Vagina (tissue), 2 donors: ENCODE measurements around the gene ACTA2. TPM values are rescaled to one million over a fixed set of nuclear protein-coding genes. Genes with fewer than 3 reads are reported as not detected.
A peak's percentile ranks its signal among the peaks of the same experiment; 100 is the strongest.

ENCODE experiments used
- DNase-seq, 2 donors: peaks; one replicate each; pipeline ENCODE4 v3.0.0-alpha.2; 2017; ENCODE audit errors: extremely low spot score in 2 of 2
- H3K27ac ChIP-seq: fragments of 200-600 bp; sonication (generic); one replicate; pipeline ENCODE4 v1.5.1; 2019
- H3K27me3 ChIP-seq: fragments of 200-600 bp; sonication (generic); one replicate; pipeline ENCODE4 v1.5.1; 2019
- H3K36me3 ChIP-seq, 2 donors: fragments of 200-600 bp; sonication (generic); one replicate each; pipeline ENCODE4 v1.5.1; 2017 to 2019
- H3K4me1 ChIP-seq: fragments of 200-600 bp; sonication (generic); one replicate; pipeline ENCODE4 v1.5.1; 2019
- H3K4me3 ChIP-seq, 2 donors: fragments of 200-600 bp; sonication (generic); 1 replicate in 1 of 2; 2 replicates in 1 of 2; pipeline ENCODE4 v1.5.1; 2016 to 2019
- H3K9me3 ChIP-seq: fragments of 200-600 bp; sonication (generic); one replicate; pipeline ENCODE4 v1.5.1; 2019
- POLR2A ChIP-seq, 2 donors: fragments of 450-650 bp; IDR thresholded peaks; one replicate each; pipeline ENCODE4 v1.6.1; 2017; ENCODE audit warnings: antibody characterized with exemption in 2 of 2, mild to moderate bottlenecking in 2 of 2, moderate library complexity in 2 of 2
- POLR2AphosphoS5 ChIP-seq, 2 donors: sonication (generic); formaldehyde crosslinking; IDR thresholded peaks; one replicate each; pipeline ENCODE4 v1.9.0; 2017; ENCODE audit warnings: antibody characterized with exemption in 2 of 2, mild to moderate bottlenecking in 2 of 2, low read depth in 1 of 2; ENCODE audit not compliant: insufficient read depth in 1 of 2
- intact Hi-C: fragments of 100-400 bp; cut with DNase I; formaldehyde crosslinking; loops from one replicate; pipeline ENCODE4 v1.15.1; 2023
- total RNA-seq: library from RNA; depleted of rRNA; stranded (reverse); fragments of >200 nt; gene quantifications from one replicate; pipeline ENCODE4 v1.2.3, GENCODE V29; 2016
- TF ChIP-seq, protein P1 (sequence below), 3 experiments: fragments of 450-650 bp in 2 of 3; fragments of 200-600 bp in 1 of 3; sonication (generic) in 1 of 3; IDR thresholded peaks; one replicate each; pipeline ENCODE4 v1.5.1; 2017 to 2019; ENCODE audit warnings: antibody characterized with exemption in 3 of 3, mild to moderate bottlenecking in 2 of 3, moderate library complexity in 2 of 3

The ACTA2 gene
- total RNA-seq, 1 donor from 2014 or later: 1,162 TPM

DNA sequence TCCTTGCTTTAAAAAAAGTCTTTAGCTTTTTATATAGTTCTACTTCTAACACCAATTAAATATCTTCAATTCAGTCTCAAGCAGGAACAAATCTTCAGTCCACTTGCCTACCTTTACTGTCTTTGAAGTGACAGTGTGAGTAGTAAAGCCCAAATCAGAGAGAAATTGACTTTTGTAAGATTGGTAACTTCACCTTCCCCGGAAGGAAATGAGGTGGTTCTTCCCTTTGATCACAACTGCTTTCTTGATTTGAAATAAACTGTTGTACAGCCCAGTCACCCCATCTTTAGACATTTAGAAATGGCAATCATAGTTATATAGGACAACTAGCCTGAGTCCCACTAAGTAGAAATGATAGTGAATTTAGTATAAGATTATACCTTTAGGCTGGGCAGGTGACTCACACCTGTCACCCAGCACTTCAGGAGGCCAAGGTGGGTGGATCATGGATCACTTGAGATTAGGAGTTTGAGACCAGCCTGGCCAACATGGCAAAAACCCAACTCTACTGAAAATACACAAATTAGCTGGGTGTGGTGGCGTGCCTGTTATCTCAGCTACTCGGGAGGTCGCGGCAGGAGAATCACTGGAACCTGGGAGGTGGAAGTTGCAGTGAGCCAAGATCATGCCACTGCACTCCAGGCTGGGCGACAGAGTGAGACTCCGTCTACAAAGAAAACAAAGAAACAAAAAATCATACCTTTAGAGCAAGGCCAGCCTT lies 42.7 kb upstream of the ACTA2 start:
- H3K9me3 ChIP-seq: no peaks in the 10 kb centered on the region
- H3K27ac ChIP-seq: peak overlapping the region; percentile 31
- intact Hi-C loops: no loop called here
- H3K36me3 ChIP-seq: no peaks in the 10 kb centered on the region
- peaks cover 58% of the 10 kb centered on the region for H3K4me1 ChIP-seq
- no peak overlapping the region for H3K4me3 ChIP-seq
- no peak for TF ChIP-seq POLR2AphosphoS5 (IDR thresholded peaks at IDR 0.05; ENCODE audit: insufficient read depth in 1 of 2, low read depth in 1 of 2)
- no peak for DNase-seq
- no peaks in the 10 kb centered on the region for H3K27me3 ChIP-seq

DNA sequence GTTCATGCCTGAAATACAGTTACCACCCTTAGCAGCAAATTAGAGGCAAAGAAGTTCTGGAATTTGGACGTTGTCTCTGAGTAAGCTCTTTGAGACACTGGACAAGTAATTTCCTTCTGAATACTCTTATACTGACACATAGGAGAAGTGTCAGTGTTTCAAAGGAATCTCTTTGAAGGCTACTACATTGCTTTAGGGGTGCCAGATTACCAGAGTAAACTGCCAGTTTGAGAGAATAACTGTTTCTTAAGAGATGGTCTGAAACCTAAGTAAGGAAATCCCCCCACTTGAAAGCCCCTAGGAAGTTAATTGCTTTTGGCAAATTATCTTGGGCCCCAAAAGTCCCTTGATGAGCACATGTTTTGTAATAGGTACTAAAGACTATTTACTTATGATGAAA lies 41.4 kb upstream of the ACTA2 start:
- no peaks in the 10 kb centered on the region for H3K36me3 ChIP-seq
- H3K4me3 ChIP-seq: peak overlapping the region; percentile 93 to 94
- intact Hi-C loops: loop anchor here (5.0 kb wide), 1 partner anchor 112 kb away; the partner anchor contains the start of gene STAMBPL1
- no peaks in the 10 kb centered on the region for H3K9me3 ChIP-seq
- DNase-seq: no peak
- peak overlapping the region; percentile 100 for H3K27ac ChIP-seq
- no peaks in the 10 kb centered on the region for H3K27me3 ChIP-seq
- H3K4me1 ChIP-seq: peaks cover 67% of the 10 kb centered on the region
- TF ChIP-seq POLR2AphosphoS5 (IDR thresholded peaks at IDR 0.05; ENCODE audit: insufficient read depth in 1 of 2, low read depth in 1 of 2): no peak
- TF ChIP-seq POLR2A (IDR thresholded peaks at IDR 0.05): no peak
- TF ChIP-seq, protein P1, sequence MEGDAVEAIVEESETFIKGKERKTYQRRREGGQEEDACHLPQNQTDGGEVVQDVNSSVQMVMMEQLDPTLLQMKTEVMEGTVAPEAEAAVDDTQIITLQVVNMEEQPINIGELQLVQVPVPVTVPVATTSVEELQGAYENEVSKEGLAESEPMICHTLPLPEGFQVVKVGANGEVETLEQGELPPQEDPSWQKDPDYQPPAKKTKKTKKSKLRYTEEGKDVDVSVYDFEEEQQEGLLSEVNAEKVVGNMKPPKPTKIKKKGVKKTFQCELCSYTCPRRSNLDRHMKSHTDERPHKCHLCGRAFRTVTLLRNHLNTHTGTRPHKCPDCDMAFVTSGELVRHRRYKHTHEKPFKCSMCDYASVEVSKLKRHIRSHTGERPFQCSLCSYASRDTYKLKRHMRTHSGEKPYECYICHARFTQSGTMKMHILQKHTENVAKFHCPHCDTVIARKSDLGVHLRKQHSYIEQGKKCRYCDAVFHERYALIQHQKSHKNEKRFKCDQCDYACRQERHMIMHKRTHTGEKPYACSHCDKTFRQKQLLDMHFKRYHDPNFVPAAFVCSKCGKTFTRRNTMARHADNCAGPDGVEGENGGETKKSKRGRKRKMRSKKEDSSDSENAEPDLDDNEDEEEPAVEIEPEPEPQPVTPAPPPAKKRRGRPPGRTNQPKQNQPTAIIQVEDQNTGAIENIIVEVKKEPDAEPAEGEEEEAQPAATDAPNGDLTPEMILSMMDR (IDR thresholded peaks at IDR 0.05): no peak

DNA sequence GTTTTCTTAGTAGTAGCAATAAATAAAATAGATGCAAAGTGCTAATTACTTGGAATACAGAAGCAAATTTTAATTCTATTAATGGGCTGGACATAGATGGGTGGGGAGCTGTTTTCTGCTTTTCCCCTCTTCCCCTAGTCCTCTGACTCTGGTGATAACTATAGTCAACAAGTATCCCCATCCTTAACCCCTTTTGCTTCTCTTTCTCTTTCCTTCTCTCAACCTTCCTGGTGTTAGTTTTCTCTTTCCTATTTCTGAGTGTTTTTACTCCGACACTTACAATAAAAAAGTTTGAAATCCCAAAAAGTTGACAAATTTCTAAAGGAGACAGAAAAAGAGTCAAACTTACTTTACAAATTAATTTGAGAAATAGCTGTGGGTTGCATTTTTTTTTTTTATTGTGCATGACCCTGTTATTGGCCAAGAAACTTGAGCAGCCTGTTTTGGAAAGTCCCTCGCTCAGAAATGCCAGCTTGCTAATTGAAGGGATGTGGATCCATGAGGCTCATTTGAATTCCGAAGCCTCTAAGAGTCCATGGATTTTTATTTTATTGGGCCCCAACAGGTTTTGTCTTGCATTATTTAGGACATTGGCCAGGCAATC lies 40.5 kb upstream of the ACTA2 start:
- Histone ChIP-seq H3K9me3 (no peaks in the 10 kb centered on the region), H3K27me3 (no peaks in the 10 kb centered on the region), H3K4me1 (peaks cover 66% of the 10 kb centered on the region), H3K27ac (peak overlapping the region; percentile 100), H3K4me3 (peak overlapping the region; percentile 93 to 94), H3K36me3 (no peaks in the 10 kb centered on the region)
- DNase-seq: no peak
- intact Hi-C loops: loop anchor here (5.0 kb wide), 1 partner anchor 111 kb away; the partner anchor contains the start of gene STAMBPL1
- no peak for TF ChIP-seq POLR2A (IDR thresholded peaks at IDR 0.05)
- TF ChIP-seq POLR2AphosphoS5 (IDR thresholded peaks at IDR 0.05; ENCODE audit: insufficient read depth in 1 of 2, low read depth in 1 of 2): no peak
- TF ChIP-seq, protein P1 (IDR thresholded peaks at IDR 0.05): no peak

DNA sequence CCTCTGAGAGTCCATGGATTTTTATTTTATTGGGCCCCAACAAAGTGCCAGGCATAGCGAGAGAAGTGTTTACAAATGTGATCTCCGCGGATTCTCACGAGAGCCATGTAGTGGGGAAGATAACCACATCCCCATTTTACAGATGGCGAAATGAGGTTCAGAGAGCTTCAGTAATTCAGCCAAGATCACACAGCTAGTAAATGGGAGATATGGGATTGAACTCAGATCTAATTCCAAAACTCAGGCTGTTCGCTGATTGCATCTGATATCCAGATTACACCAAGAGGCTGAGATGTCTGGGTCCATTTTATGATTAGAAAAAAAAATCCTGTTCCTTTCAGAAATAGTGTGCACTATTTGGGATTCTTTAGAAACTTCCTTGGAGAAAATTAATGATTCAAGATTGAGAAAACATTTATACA lies 39.3 kb upstream of the ACTA2 start:
- no peaks in the 10 kb centered on the region for H3K9me3 ChIP-seq
- H3K4me3 ChIP-seq: peak overlapping the region; percentile 93 to 94
- DNase-seq: no peak
- intact Hi-C loops: loop anchor here (5.0 kb wide), 1 partner anchor 110 kb away; the partner anchor contains the start of gene STAMBPL1
- TF ChIP-seq POLR2AphosphoS5 (IDR thresholded peaks at IDR 0.05; ENCODE audit: insufficient read depth in 1 of 2, low read depth in 1 of 2) (no peak), POLR2A (IDR thresholded peaks at IDR 0.05) (no peak)
- TF ChIP-seq, protein P1 (IDR thresholded peaks at IDR 0.05): no peak
- peaks cover 61% of the 10 kb centered on the region for H3K4me1 ChIP-seq
- no peaks in the 10 kb centered on the region for H3K36me3 ChIP-seq
- no peaks in the 10 kb centered on the region for H3K27me3 ChIP-seq
- H3K27ac ChIP-seq: peak overlapping the region; percentile 100

DNA sequence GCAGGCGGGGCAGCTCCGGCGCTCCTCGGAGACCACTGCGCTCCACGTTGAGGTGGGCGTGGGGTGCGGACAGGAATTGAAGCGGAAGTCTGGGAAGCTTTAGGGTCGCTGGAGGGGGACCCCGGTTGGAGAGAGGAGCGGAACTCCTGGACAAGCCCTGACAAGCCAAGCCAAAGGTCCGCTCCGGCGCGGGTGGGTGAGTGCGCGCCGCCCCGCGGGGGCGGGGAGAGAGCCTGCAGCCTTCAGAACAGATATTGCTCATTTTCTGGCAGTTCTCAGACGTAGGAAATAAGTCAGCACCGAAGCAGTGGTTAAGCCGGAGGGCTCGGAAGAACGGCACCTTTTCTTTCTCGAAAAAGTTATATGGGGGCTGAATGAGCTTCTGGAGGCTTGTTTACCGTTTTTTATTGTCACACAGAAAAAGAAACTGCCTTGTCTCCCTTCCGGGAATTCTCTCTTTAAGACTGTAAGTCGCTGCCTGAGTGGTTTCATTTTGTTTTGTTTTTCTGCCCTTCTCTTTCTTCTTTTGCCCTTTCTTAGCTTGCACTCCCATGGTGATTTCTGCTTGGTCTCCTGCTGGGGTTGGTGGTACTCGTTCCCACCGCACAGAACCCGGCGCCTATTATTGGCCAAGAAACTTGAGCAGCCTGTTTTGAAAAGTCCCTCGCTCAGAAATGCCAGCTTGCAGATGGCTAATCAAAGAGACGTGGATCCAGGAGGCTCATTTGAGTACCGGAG lies 38.8 kb upstream of the ACTA2 start:
- peak overlapping the region; percentile 100 for H3K27ac ChIP-seq
- no peaks in the 10 kb centered on the region for H3K36me3 ChIP-seq
- intact Hi-C loops: loop anchor here (5.0 kb wide), 1 partner anchor 109 kb away; the partner anchor contains the start of gene STAMBPL1
- peak overlapping the region; percentile 93 to 94 for H3K4me3 ChIP-seq
- H3K9me3 ChIP-seq: no peaks in the 10 kb centered on the region
- no peak for DNase-seq
- no peaks in the 10 kb centered on the region for H3K27me3 ChIP-seq
- TF ChIP-seq, protein P1 (IDR thresholded peaks at IDR 0.05): no peak
- TF ChIP-seq POLR2AphosphoS5 (IDR thresholded peaks at IDR 0.05; ENCODE audit: insufficient read depth in 1 of 2, low read depth in 1 of 2): peak; percentile 72 to 73
- peak in 1 of 2 donors; percentile 56 for TF ChIP-seq POLR2A (IDR thresholded peaks at IDR 0.05)
- H3K4me1 ChIP-seq: peaks cover 56% of the 10 kb centered on the region
